ENCODE data around the gene RRN3. TPM values are rescaled to one million over a fixed set of nuclear protein-coding genes. Genes with fewer than 3 reads are reported as not detected.
"Not testable (repeated sequence)": the region's sequence is repeated elsewhere in the genome, so short reads cannot be mapped to it uniquely, and the experiment has no call there.

The RRN3 gene
- total and polyA plus RNA-seq, 8 donors = 21.7 to 54.9 (median 49.4) TPM

DNA sequence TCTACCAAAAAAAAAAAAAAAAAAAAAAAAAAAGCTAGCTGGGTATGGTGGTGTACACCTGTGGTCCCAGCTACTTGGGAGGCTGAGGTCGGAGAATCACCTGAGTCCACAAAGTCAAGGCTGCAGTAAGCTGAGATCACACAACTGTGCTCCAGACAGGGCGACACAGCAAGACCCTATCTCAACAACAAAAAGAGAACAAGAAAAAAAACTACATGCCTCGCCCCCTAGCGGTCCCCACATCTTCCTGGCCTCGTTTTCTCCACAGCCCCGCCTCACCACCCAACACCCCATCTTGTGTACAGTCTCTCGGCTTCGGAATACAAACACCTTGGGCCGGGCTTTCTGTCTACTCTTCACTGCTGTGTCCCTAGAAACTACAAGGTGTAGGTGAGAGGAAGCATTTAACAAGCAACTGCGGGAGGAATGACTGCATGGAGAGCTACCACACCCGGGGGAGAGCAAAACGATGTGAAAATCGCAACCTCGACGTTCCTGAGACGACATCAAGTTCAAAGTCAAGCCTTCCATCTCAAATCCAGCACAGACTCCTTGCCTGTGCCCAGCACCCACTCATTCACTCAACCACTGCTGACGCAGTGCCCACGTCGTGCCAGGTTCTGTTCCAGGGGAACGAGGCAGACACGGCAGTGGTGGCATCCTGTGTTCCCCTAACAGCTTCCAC is 47.2 kb downstream of the RRN3 start:
- TF ChIP-seq, protein P1, sequence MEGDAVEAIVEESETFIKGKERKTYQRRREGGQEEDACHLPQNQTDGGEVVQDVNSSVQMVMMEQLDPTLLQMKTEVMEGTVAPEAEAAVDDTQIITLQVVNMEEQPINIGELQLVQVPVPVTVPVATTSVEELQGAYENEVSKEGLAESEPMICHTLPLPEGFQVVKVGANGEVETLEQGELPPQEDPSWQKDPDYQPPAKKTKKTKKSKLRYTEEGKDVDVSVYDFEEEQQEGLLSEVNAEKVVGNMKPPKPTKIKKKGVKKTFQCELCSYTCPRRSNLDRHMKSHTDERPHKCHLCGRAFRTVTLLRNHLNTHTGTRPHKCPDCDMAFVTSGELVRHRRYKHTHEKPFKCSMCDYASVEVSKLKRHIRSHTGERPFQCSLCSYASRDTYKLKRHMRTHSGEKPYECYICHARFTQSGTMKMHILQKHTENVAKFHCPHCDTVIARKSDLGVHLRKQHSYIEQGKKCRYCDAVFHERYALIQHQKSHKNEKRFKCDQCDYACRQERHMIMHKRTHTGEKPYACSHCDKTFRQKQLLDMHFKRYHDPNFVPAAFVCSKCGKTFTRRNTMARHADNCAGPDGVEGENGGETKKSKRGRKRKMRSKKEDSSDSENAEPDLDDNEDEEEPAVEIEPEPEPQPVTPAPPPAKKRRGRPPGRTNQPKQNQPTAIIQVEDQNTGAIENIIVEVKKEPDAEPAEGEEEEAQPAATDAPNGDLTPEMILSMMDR (IDR thresholded peaks at IDR 0.05) = no peak
- H3K27ac ChIP-seq = no peak overlapping the region
- H3K36me3 ChIP-seq = peaks cover 0 to 36% of the 10 kb centered on the region in 2 donors
- DNase-seq (no peak), ATAC-seq (no peak)
- H3K4me1 ChIP-seq = no peaks in the 10 kb centered on the region
- H3K9me3 ChIP-seq = no peaks in the 10 kb centered on the region
- H3K4me3 ChIP-seq = no peak overlapping the region
- intact Hi-C loops (cut with DNase I) = no loop called here
- no peaks in the 10 kb centered on the region for H3K27me3 ChIP-seq

DNA sequence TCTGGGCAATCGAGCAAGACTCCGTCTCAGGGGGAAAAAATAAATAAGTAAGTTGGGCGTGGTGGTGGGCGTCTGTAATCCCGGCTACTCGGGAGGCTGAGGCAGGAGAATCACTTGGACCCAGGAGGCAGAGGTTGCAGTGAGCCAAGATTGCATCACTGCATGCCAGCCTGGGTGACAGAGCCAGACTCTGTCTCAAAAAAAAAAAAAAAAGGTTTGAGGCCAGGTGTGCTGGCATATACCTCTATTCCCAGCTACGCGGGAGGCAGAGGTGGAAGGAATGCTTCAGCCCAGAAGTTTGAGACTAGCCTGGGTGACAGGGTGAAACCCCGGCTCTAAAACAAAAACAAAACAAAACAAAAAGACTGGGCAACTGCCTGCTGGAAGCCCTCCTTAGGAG is 48.8 kb downstream of the RRN3 start:
- peaks cover 0 to 52% of the 10 kb centered on the region in 2 donors for H3K36me3 ChIP-seq
- DNase-seq = not testable (repeated sequence)

DNA sequence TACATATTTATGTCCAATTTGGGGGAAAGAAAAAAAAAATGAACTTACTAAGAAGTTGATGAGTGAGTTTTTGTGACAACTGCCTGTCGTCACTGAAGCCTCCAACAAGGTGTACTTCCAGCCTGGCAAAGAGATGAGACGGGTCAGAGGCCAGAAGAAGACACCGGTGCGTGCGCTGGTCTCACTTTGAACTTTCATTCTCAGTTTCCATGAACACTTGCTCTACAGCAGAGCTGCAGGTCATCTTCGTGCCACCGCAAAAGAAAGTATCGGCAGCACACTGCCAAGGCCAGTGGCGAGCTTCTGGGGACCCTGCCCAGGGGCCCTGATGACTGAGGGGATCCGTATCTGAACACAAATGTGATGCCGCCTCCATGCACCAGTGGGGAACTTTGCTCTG is 49.8 kb downstream of the RRN3 start:
- peaks cover 6 to 7% of the 10 kb centered on the region in 2 donors for H3K4me1 ChIP-seq
- H3K9me3 ChIP-seq = no peaks in the 10 kb centered on the region
- no peak for ATAC-seq
- DNase-seq = no peak
- intact Hi-C loops (cut with DNase I) = no loop called here
- H3K27ac ChIP-seq = no peak overlapping the region
- H3K36me3 ChIP-seq = peaks cover 0 to 62% of the 10 kb centered on the region in 2 donors
- no peaks in the 10 kb centered on the region for H3K27me3 ChIP-seq
- H3K4me3 ChIP-seq = no peak overlapping the region
- TF ChIP-seq, protein P1 (IDR thresholded peaks at IDR 0.05) = no peak

More for the DNA sequence above, 48.8 kb downstream of the RRN3 start:
- H3K9me3 ChIP-seq; H3K4me3 ChIP-seq; H3K27me3 ChIP-seq; H3K27ac ChIP-seq; H3K4me1 ChIP-seq; intact Hi-C loops (cut with DNase I); ATAC-seq: not testable (repeated sequence)

DNA sequence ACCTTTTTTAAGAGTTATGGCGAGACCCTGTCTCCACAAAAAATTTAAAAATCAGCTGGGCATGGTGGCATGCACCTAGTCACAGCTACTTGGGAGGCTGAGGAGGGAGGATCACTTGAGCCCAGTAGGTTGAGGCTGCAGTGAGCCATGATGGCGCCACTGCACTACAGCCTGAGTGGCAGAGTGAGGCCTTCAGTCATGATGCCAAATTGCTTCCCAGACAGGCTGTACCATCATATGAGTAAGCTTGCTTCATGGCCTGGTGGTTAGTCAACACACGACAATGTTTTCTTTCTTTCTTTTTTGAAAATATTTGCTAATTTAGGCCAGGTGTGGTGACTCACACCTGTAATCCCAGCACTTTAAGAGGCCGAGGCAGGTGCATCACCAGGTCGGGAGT is 50.7 kb downstream of the RRN3 start:
- Histone ChIP-seq H3K4me3 (no peak overlapping the region), H3K27me3 (no peaks in the 10 kb centered on the region), H3K27ac (no peak overlapping the region), H3K36me3 (peaks cover 0 to 71% of the 10 kb centered on the region in 2 donors), H3K4me1 (peaks cover 6 to 7% of the 10 kb centered on the region in 2 donors), H3K9me3 (no peaks in the 10 kb centered on the region)
- ATAC-seq (no peak), DNase-seq (no peak)
- intact Hi-C loops (cut with DNase I) = no loop called here
- TF ChIP-seq, protein P1 (IDR thresholded peaks at IDR 0.05) = no peak

DNA sequence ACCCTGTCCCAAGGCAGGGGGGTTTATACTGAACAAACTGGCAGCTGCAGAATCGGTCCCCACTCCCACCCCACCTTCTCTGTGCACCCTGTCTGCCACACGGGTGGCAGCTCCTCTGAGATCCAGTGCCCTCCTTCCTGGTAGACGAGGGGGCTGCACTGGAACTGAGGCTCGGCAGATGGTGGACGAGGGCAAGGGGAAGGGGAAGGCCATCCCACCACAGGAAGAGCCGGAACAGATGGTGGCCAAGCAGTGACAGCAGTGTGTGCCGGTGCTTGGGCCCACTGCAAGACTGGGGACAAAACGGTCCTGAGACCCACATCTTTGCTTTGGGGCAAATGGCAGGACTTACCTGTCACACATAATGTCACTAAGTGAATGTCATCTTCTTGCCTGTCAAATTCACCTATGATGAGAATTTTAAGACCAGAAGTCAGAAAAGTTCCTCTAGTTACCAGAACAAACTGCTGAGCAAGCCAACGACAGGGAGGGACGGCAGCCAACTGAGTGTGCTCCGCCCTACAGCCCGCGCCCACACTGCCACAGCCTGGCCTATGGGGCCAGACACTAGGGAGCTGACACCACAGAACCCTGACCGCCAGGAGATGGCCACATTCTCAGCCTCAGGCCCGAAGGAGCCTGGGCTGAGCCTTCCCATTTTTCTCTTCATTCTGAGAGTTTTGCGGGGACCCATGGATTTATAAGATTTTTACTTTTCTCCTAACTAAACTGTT is 52.6 kb downstream of the RRN3 start:
- Histone ChIP-seq H3K36me3 (peaks cover 0 to 81% of the 10 kb centered on the region in 2 donors), H3K9me3 (no peaks in the 10 kb centered on the region), H3K27ac (peak overlapping the region; percentile 37 to 40), H3K4me3 (no peak overlapping the region), H3K27me3 (no peaks in the 10 kb centered on the region), H3K4me1 (peaks cover 6 to 7% of the 10 kb centered on the region in 2 donors)
- peak; percentile 97 for ATAC-seq
- DNase-seq = peak; percentile 20 to 86 (median 76)
- TF ChIP-seq, protein P1 (IDR thresholded peaks at IDR 0.05) = no peak
- intact Hi-C loops (cut with DNase I) = no loop called here
